K562 (cell line): ENCODE results near the gene SLC25A26.

Source experiments
- HDAC2 ChIP-seq: fragments of 450-650 bp; IDR thresholded peaks from 2 replicates; pipeline ENCODE4 v1.6.1; 2016; ENCODE audit warnings: mild to moderate bottlenecking
- NR4A1 ChIP-seq, 2 experiments: fragments of 250-450 bp in 1 of 2; fragments of 450-650 bp in 1 of 2; sonication (Bioruptor Pico) in 1 of 2; IDR thresholded peaks; 2 replicates each; pipeline versions ENCODE4 v1.4.0 to v1.6.1; 2016 to 2020; ENCODE audit warnings: mild to moderate bottlenecking in 2 of 2, missing compliant biosample characterization in 1 of 2, missing genetic modification characterization in 1 of 2, moderate library complexity in 1 of 2

GRCh38 chr3:66312039-66312438 is 91.2 kb downstream of the SLC25A26 start:
- TF ChIP-seq NR4A1 (CRISPR knock-in tag; IDR thresholded peaks at IDR 0.05) (no peak), NR4A1 (tag; IDR thresholded peaks at IDR 0.05) (no peak), HDAC2 (no peak)
